HG03139 (cell line): ENCODE measurements around the gene SLF1.

Source experiments
- ATAC-seq: cut with Tn5 transposase; IDR thresholded peaks from one replicate; pipeline ENCODE4 v1.9.1; 2021; ENCODE audit not compliant: unreplicated experiment

Gene SLF1

DNA sequence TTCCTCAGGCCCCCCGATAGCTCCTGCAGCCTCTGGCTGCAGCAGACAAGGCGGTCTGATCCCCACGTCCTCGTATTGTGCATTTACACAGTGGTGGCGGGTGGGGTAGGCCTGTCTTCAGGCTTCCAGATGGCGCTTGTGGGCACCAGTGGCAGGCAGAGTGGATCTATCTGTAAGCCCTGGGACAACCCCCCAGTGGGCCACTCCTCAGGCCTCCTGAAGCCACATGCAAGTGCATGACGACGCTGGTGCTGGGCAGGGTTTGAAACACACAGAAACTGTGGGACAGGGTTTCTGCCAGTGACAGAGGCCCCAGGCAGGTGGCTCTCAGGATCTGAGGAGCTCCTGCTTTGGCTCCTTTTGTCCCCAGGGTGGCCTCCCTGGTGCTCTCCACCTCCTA is 42.0 kb downstream of the SLF1 start:
- ATAC-seq, result no peak

DNA sequence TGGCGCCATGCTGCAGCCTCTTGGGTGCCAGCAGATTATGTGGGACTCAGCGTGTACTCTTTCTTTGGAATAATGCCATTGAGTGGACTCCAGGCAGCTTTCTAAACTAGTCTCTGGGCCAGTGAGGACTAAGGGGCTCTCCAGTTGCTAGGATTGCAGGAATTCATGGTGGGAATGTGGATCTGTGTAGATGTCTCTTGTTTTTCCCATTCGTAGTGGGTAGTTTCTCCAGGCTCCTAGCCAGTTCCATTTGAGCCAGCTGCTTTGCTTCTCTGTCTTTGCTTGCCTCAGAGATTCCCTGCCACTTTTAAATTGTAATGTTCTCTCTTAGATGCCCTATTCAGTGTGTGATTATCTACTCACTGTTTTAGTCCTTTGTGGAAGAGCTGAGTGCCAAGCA is 42.6 kb downstream of the SLF1 start:
- ATAC-seq, result no peak

DNA sequence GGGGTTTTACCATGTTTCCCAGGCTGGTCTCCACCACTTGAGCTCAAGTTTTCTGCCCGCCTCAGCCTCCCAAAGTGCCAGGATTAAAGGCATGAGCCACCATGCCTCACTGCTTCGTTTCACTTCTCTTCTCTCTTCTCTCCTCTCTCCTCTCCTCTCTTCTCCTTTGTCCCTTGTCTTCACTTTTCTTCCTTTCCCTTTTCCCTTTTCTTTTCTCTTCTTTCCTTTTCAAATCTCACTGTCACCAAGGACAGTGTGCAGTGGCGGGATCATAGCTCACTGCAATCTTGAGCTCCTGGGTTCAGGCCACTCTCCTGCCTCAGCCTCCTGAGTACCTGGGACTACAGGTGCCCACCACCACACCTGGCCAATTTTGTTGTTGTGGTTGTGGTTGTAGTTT is 49.5 kb downstream of the SLF1 start:
- no peak for ATAC-seq

DNA sequence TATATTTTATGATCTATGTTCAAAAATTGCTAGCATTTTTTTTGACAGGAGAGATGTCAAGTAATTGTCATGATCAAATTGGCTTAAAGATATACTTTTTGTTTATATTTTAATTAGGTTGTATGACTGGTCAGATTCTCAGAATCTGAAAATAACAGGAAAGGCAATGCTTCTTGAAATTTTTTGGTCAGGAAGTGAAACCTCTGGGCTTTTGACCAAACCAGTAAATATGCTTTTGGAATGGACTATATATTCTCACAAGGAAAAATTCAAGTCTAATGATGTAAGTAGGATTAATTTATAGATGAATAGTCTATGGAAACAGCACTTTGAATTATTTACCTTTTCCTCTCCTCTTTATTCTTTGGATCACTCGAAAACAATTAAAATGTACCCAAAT is 52.3 kb downstream of the SLF1 start:
- no peak for ATAC-seq

DNA sequence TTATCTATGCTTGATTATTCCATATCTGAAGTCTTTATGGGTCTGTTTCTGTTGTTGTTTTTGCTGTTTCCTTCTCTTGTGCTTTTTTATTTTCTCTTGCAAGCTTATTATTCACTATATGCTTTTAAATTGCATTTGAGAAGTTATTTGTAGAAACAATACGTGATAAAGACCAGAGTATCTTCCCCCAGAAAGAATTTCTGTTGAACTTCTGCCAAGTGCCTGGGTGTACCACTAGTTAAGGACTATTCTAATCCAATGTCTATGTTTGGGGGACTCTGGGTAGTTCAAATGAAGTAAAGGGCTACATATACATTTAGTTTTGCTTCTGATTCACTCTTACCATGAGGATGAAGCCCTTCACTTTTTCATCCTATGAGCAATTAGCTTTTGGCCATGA is 54.3 kb downstream of the SLF1 start:
- ATAC-seq, result no peak

DNA sequence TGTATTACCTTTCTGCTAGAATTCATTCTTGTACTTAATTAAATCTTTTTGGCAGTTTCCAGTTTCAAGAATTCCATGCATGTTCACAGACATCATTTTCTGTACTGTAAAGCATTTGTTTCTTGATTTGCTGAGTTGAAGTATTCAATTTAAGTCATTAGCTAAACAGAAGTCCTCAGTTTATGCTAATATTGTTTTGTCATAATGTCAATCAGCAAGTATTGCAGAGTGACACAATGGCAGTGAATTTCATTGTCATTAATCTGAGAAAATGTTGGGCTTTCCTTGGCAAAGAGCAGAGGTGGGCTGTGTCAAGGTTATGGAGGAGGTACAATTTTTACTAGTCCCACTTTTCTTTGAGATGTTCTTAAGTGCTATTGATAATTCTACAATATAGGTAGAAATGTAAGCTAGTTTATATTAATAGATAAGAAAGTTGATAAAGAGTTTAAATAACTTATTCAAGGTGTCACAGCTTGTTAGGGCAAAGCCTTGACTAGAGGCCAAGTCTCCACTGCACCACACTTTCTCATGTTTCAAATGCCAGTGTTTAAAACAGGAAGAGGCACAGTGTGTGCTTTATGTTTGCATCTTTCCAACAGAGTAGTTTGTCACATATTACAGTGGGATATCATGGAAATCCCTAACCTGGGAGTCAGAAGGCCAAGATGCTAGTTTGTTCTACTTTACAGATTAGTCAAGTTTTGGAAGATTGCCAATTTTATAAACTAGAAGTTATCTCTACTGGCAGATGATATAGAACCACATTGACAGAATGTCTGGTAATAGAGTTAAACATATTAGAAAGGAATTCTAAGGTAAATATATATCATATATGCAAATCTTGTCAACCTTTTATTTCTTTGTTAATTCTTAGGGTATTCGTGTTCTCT is 56.3 kb downstream of the SLF1 start:
- no peak for ATAC-seq

DNA sequence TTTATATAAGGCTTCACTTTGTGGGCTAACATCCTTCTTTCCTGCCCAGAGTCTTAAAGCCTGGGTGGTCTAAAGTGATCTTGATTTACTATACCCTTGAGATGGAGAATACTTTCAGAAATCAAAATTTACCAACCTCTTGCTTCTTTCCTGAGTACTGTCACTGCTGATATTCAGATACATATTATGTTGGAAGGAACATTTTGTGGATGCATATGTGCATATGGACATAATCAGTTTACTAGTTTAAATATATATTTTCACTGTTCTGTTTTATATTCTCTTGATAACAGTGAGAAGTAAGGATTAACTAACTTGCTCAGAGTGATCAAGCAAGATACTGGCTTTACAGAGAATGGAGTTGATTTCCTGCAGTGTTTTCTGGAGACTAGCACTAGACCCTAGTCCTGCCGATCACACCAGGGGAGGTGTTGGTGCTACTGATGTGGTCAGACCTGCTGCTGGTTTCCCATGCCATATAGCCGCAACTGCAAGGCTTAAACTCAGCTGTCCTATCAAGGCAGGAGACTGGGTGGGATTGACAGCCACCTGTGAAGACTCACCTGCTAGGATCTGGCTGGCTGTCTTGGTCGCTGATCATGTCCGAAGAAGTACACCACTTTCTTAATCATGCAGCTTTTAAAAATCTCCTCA is 57.6 kb downstream of the SLF1 start:
- no peak for ATAC-seq

DNA sequence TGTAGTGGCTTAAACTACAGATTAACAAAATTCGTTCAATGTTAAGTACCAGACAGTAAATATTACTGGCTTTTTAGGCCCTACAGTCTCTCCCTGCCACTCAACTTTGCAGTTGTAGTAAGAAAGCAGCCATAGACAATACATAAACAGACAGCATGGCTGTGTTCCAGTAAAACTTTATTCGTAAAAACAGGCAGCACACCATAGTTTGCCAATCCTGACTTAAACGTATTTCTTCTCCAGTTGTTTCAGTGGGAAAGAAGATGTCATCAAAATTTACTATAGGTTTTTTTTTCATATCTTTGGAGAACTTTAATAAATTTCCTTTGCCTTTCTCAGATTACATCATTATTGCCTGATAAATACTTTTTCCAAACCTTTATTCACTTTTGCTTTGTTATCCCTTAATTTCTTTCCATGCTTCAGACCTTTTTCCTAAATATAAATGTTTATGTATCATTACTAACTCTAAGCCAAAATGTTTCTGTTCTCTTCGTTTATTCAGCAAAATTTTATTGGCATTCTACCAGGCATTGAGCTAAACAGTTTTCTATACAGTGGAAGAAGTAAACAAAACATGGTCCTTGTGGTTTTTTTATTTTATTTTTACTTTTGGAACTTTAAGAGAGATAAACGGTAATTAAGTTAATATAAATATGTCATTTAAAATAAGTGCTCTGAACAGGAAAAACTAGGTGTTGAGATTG is 64.5 kb downstream of the SLF1 start:
- no peak for ATAC-seq

DNA sequence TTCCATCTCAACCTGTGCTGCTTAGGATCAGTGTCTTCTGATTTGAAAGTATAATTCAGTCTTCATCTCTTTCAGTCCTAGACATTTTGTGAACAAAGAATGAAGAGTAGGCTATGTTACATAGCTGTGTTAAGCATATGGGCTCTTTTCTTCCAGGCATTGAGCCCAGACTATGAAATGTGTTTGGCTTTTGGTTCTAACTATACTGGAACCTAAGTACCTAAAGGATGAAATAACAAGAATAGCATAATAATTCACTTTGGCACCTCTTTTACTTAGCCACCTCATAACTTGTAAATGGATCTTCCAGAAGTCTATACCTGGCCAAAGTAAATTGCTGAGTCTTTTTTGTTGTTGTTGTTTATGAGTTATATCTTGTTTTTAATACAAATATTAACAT is 71.4 kb downstream of the SLF1 start:
- ATAC-seq, result no peak

DNA sequence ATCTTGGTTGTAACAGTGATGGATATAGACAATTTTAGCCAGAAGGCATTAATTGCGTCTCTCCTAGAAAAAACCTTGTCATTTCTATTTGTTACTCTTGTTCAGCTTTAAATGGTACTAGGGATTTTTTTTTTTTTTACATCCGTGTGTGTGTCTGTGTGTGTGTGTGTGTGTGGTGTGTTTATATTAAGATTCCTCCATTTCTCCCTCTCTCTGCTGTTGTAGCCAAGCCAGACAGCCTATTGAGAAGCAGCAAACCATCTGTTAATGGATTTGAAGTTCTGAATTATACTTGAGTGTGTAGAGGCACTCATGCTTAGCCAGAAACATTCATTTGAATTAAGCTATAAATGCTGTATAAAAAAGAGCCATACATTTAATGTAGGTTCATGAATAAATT is 72.3 kb downstream of the SLF1 start:
- ATAC-seq, result no peak

DNA sequence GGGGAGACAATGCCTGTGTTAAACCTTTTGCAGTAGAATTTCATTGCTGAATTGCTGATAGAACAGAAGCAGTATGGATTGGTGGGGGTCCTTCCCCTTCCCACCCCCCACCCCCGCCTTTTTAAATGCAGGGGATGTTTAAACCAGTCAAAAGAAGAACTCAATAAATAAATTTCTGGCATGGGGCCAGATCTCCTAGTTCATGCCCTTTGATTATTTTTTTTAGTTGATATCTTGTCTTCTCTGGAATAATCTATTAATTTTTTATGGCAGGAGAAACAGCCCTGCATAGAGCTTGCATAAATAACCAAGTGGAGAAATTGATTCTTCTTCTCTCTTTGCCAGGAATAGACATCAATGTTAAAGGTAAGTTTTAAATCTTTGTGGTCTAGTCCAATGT is 72.8 kb downstream of the SLF1 start:
- no peak for ATAC-seq

DNA sequence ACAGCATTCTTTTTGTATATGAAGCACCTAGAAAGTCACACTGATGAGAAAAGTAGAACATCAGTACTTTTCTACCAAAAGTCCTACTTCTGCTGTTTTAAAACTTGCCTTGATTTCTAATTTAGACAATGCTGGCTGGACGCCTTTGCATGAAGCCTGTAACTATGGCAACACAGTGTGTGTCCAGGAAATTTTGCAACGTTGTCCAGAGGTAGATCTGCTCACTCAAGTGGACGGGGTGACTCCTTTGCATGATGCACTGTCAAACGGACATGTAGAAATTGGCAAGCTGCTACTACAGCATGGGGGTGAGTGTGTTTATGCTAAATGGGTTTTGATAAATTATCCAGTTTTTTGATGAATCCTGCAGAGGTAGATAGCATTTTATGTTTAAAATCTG is 73.5 kb downstream of the SLF1 start:
- no peak for ATAC-seq

DNA sequence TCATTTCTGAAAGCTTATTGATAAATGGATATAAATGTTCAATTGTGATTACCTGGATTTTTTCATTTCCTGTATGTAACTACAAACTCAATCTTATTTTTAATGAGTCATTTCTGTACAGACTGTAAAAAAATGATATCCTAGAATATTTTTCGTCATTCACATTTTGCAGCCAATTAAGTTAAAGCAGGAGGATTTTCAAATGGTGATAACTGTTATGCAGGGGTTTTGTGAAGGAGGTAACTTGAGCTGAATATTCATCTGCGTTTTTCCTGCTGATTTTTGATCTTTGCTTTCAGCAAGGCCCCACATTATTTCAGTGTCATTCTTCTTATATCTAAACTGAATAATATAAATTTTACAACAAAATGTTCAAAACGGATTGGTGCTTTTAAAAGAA is 74.1 kb downstream of the SLF1 start:
- no peak for ATAC-seq

DNA sequence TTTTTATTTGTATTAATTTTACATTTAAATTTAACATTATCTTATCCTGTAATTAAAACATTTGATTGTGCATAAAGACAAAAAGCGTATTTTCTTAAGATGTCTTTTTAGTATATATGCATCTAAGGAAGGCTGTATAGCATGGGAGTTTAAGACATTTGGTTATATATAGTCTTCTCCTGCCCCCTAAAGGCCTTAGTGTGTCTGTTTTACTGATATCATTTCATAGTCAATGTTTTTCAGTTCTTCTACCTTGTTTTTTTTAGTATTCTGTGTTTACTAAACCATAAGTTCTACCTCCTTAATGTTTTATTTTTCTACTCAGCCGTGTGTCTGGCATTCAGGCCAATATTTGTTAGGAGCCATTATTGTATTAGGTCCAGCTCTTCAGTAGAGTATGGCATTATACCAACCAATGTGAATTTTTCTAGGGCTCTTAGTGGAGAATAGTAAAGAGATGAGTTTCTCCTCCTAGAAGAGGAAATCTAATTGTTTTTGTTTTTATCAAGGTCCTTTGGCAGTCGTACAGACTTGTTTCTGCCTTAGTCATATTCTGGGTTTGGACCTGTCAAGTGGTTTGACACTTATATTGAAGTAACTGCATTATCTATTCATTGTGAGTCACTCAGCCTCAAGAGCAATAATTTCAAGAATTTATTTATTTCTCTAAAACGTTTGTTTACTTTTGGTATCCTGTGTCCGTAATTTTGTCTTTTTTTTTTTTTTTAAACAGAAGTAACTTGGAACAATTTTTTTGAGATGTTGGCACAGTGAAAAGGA is 74.8 kb downstream of the SLF1 start:
- ATAC-seq, result no peak

DNA sequence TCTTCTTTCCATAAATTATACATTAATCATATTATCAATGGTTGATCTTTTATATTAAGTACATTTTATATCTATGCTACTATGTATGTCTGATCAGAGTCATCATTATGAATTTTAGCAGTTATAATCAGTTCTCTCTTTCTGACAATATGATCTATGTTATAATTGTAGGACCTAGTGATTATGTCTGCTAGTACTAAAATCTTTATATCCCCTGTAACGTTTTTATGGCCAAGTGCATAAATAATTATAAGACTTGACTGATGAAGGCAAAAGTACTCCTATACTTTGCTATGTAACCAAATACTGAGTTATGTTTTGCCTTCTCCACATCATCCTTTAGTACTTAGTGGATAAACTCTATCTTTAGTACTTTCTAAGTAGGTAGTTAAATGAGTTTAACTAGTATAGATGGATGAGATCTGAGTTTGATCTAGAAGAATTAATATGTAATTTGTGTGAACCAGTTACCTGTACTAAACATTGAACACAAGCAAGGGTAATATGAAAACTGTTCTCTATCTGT is 75.4 kb downstream of the SLF1 start:
- no peak for ATAC-seq

DNA sequence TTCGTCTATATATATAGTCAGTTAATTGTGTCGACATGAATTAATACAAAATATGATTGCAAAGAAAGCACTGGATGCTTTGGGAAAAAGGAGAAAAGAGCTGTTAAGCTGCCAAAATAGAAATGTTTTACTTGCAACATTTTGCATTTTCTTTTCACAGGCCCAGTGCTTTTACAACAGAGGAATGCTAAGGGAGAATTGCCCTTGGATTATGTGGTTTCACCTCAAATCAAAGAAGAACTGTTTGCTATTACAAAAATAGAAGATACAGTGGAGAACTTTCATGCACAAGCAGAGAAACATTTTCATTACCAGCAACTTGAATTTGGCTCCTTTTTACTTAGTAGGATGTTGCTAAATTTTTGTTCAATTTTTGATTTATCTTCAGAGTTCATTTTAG is 76.2 kb downstream of the SLF1 start:
- ATAC-seq, result no peak

DNA sequence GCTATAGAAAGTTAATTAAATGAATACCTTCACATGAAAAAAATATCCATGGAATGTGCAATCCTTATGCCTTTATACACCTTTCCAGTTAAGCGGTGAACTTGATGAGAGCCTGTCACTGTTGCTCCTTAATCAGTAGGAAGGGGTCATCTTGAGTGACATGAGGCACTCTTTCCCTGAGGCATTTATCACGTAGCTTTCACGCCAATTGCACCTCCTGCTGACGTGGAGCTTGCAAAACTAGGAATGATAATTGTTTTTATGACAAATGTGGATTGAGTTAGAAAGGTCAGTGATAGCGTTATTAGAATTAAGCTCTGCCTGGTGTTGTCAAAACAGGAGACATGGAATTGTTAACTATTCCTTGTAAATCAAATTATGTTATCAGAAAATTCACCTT is 79.7 kb downstream of the SLF1 start:
- no peak for ATAC-seq

DNA sequence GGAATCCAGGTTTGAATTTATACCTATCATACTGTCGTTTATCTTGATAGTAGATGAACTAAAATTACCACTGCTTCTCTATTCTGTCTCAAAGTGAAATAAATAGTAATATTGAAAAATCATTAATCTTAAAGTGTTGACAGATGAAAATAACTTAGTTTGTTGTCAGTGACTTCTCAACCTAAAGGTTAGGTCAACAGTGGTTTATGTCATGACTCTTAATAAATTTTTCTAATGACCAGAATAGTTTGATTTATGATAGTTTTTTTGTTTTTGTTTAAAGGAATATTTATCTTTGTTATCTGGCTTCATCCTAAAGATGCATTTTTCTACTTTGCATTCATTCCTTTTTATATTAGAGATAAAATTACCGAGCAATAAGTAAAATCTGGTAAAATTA is 81.1 kb downstream of the SLF1 start:
- ATAC-seq, result no peak

DNA sequence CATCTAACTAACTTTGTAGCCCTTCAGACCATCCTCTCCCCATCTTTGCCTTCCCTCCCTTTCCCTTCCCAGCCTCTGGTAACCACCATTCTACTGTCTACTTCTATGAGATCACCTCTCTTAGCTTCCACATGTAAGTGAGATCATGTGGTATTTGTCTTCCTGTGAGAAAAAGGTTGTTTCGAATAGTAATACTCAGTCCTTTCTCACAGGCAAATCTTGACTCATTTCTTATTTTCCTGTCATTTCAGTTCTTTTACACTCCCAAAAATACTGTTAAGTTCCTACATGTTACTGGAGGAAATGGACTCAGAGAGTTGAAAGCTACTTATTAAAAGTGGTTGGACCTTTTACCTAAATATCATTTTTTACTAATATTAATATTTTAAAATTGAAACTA is 82.1 kb downstream of the SLF1 start:
- peak; percentile 50 for ATAC-seq

DNA sequence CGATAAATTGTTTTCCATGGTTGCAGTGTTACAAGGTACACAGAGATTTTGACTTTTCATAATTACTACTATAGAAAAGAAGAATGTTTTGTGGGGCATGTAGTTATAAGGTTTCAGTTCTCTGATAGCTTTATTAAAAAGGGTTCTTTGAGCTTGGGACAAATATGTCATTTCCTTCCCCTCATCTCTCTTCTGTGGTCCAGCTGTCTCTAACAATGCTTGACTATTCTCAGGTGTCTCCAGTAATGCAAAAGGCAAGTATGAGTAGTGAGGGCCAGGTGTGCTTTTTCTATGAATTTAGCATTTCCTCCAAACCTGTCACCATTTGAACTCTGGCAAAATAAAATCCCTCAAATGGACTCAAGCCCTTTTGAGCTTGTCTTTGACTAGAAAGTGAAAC is 84.3 kb downstream of the SLF1 start:
- peak; percentile 66 for ATAC-seq

DNA sequence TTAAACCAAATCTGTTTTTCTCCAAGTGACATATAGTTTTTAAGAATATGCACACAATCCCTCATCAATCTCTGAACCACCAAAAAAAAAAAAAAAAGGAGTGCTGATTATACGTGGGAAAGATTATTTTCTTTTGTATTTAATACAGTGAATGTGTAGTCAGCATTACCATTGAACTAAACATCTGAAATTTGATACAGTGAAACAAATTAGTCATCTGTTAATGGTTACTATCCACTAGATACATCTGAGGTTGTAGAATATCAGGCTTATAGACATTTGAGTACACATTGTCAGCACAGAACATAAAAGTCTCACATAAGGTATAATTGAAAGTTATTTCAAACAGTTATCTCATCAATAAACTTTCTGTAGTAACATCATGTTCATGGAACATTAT is 87.0 kb downstream of the SLF1 start:
- no peak for ATAC-seq
